GM21619 (cell line): ENCODE results near the gene GNMT.
"Not testable (repeated sequence)": the region's sequence is repeated elsewhere in the genome, so short reads cannot be mapped to it uniquely, and the experiment has no call there.

Source experiments
- ATAC-seq: cut with Tn5 transposase; IDR thresholded peaks from one replicate; pipeline ENCODE4 v1.9.1; 2021; ENCODE audit not compliant: unreplicated experiment

Gene GNMT

GRCh38 chr6:42940493-42941045, 20.0 kb upstream of the GNMT start:
- ATAC-seq: no peak

- ATAC-seq: not testable (repeated sequence)
These were observed 19.2 kb upstream of the GNMT start for GRCh38 chr6:42941356-42941755.

GRCh38 chr6:42942444-42942843, 18.1 kb upstream of the GNMT start:
- ATAC-seq: no peak

GRCh38 chr6:42947950-42948349, 12.6 kb upstream of the GNMT start:
- no peak for ATAC-seq

- no peak for ATAC-seq
These were observed 8.2 kb upstream of the GNMT start for GRCh38 chr6:42952389-42952788.

GRCh38 chr6:42954405-42954804, 6.1 kb upstream of the GNMT start:
- ATAC-seq: not testable (repeated sequence)

- no peak for ATAC-seq
These were observed 2.4 kb upstream of the GNMT start for GRCh38 chr6:42958125-42958524.

- ATAC-seq: no peak
These were observed 674 bp upstream of the GNMT start for GRCh38 chr6:42959917-42960242.

- ATAC-seq: no peak
These were observed 491 bp downstream of the GNMT start for GRCh38 chr6:42961020-42961470.

GRCh38 chr6:42962096-42962495, 1.5 kb downstream of the GNMT start:
- ATAC-seq: no peak

- ATAC-seq: no peak
These were observed 2.1 kb downstream of the GNMT start for GRCh38 chr6:42962502-42963178.

- no peak for ATAC-seq
These were observed 2.8 kb downstream of the GNMT start for GRCh38 chr6:42963179-42963854.

- ATAC-seq: no peak
These were observed 3.5 kb downstream of the GNMT start for GRCh38 chr6:42963855-42964605.

- no peak for ATAC-seq
These were observed 6.0 kb downstream of the GNMT start for GRCh38 chr6:42966571-42966970.

- no peak for ATAC-seq
These were observed 6.7 kb downstream of the GNMT start for GRCh38 chr6:42967228-42967627.

- no peak for ATAC-seq
These were observed 7.7 kb downstream of the GNMT start for GRCh38 chr6:42968126-42968701.

GRCh38 chr6:42968783-42969182, 8.2 kb downstream of the GNMT start:
- no peak for ATAC-seq

- ATAC-seq: no peak
These were observed 8.9 kb downstream of the GNMT start for GRCh38 chr6:42969431-42969830.

- ATAC-seq: no peak
These were observed 9.4 kb downstream of the GNMT start for GRCh38 chr6:42969934-42970333.

GRCh38 chr6:42970871-42971612, 10.5 kb downstream of the GNMT start:
- no peak for ATAC-seq
